Measurements from ENCODE around the gene ASB1.

The ASB1 gene

DNA sequence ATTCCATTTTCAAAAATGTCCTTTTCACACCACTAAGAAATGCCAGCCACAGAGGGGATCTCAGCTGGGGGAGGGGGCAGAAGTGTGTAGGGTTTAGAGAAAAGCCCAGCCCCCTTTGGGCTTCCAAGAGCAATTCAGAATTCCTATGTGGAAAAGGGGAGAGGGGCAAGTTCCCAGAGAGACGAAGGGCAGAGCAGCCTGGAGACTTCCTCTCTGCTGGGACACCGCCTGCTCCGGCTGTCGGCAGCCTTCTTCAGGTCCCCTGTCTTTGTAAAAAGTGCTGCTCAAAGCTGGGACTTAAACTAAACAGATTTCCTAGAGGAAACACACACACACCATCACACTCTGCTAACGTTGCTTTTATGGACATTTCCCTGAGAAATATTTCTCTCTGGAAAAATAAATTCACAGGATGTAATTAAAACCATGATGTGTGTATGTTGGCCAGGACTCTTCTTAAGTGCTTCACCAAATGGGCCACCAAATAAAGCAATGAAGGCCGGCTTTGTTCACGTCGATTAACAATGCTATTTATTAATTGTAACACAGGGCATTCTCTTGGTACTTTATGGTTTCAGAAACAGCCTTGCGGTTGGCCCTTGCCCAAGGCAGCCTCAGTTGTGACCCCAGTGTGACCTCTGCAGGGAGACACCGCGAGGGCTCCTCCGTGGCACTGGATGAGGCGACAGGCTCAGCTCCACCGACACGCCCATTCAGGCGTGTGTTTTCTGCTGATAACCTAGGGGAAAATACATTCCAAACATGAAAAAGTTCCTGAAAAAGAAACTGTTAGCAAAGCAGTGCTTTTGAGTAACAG, 5.6 kb upstream of the ASB1 start:
- Histone ChIP-seq H3K27ac (ENCODE audit: low read depth, low read length) (no peak overlapping the region), H3K4me3 (ENCODE audit: insufficient read depth, low read length, poor library complexity, severe bottlenecking) (no peak overlapping the region), H3K9ac (ENCODE audit: low read length) (no peak overlapping the region), H3F3A (ENCODE audit: insufficient read depth) (0 out of 2 replicates have a peak, but pooled peaks cover 3% of the 10 kb centered on the region), H2AFZ (ENCODE audit: low read depth, low read length, severe bottlenecking) (no peak overlapping the region), H3K9me2 (replicated peaks; ENCODE audit: insufficient read depth, low read length) (no peaks in the 10 kb centered on the region), H3K9me3 (ENCODE audit: insufficient read depth, low read length) (peaks cover 7% of the 10 kb centered on the region; the same call in 1 of the 2 replicates), H4K20me1 (ENCODE audit: low read depth, low read length) (no peaks in the 10 kb centered on the region), H3K4me2 (ENCODE audit: low read depth, low read length, poor library complexity, severe bottlenecking) (no peak overlapping the region), H3K79me2 (ENCODE audit: insufficient read depth, low read length) (no peaks in the 10 kb centered on the region), H3K36me3 (ENCODE audit: low read length) (no peaks in the 10 kb centered on the region), H3K27me3 (ENCODE audit: low read length) (no peaks in the 10 kb centered on the region)
- TF ChIP-seq, protein P1, sequence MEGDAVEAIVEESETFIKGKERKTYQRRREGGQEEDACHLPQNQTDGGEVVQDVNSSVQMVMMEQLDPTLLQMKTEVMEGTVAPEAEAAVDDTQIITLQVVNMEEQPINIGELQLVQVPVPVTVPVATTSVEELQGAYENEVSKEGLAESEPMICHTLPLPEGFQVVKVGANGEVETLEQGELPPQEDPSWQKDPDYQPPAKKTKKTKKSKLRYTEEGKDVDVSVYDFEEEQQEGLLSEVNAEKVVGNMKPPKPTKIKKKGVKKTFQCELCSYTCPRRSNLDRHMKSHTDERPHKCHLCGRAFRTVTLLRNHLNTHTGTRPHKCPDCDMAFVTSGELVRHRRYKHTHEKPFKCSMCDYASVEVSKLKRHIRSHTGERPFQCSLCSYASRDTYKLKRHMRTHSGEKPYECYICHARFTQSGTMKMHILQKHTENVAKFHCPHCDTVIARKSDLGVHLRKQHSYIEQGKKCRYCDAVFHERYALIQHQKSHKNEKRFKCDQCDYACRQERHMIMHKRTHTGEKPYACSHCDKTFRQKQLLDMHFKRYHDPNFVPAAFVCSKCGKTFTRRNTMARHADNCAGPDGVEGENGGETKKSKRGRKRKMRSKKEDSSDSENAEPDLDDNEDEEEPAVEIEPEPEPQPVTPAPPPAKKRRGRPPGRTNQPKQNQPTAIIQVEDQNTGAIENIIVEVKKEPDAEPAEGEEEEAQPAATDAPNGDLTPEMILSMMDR (IDR thresholded peaks at IDR 0.05; ENCODE audit: insufficient read depth, low read length, poor library complexity, severe bottlenecking), result no peak
- no peak for TF ChIP-seq EZH2phosphoT487 (conservative IDR thresholded peaks at IDR 0.05; ENCODE audit: low read length)

DNA sequence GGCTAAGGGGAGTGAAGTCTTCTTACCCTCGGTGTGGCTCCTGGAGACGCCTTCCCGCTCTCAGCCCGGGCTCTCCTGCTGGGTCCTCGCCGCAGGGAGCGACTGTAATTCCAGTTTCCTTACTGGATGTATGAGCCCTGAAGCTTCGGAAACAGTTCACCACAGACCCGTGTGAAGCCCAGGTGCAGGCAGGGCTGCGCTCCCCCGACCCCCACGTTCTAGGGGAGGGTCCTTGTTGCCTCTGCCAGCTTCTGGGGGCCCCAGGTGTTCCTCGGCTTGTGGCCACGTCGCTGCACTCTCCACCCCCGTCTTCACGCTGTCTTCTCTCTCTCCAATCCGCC, 5.1 kb upstream of the ASB1 start:
- Histone ChIP-seq H3K4me3 (ENCODE audit: insufficient read depth, low read length, poor library complexity, severe bottlenecking) (no peak overlapping the region), H2AFZ (ENCODE audit: low read depth, low read length, severe bottlenecking) (no peak overlapping the region), H3K79me2 (ENCODE audit: insufficient read depth, low read length) (no peaks in the 10 kb centered on the region), H3K27me3 (ENCODE audit: low read length) (no peaks in the 10 kb centered on the region), H3K9ac (ENCODE audit: low read length) (no peak overlapping the region), H3K9me3 (ENCODE audit: insufficient read depth, low read length) (peaks cover 1% of the 10 kb centered on the region; the same call in 1 of the 2 replicates), H3K4me2 (ENCODE audit: low read depth, low read length, poor library complexity, severe bottlenecking) (no peak overlapping the region), H3K27ac (ENCODE audit: low read depth, low read length) (no peak overlapping the region), H4K20me1 (ENCODE audit: low read depth, low read length) (no peaks in the 10 kb centered on the region), H3K9me2 (replicated peaks; ENCODE audit: insufficient read depth, low read length) (no peaks in the 10 kb centered on the region), H3F3A (ENCODE audit: insufficient read depth) (0 out of 2 replicates have a peak, but pooled peaks cover 3% of the 10 kb centered on the region), H3K36me3 (ENCODE audit: low read length) (no peaks in the 10 kb centered on the region)
- TF ChIP-seq, protein P1 (IDR thresholded peaks at IDR 0.05; ENCODE audit: insufficient read depth, low read length, poor library complexity, severe bottlenecking), result no peak

DNA sequence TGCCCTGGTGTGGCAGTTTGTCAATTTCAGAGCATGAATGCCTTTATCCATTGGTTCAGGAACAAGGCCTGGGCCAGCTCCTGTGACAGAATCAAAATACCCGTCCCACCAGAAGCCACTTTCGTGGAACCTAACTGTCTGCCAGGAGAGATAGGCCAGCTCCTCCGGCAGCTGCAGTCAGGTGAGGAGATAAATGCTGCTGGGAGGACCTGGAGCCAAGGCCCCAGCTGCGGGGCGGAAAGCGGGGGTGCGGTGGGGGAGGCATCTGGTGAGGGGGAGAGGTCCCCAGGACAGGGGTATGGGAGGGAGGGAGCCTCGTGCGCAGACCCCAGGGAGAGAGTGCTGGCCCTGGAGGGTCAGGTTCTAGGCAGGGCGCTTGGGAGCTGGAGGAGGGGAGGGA, 4.4 kb upstream of the ASB1 start:
- Histone ChIP-seq H3K4me2 (ENCODE audit: low read depth, low read length, poor library complexity, severe bottlenecking) (no peak overlapping the region), H2AFZ (ENCODE audit: low read depth, low read length, severe bottlenecking) (no peak overlapping the region), H3K9ac (ENCODE audit: low read length) (no peak overlapping the region), H3K27me3 (ENCODE audit: low read length) (no peaks in the 10 kb centered on the region), H3K27ac (ENCODE audit: low read depth, low read length) (no peak overlapping the region), H3K9me2 (replicated peaks; ENCODE audit: insufficient read depth, low read length) (no peaks in the 10 kb centered on the region), H4K20me1 (ENCODE audit: low read depth, low read length) (no peaks in the 10 kb centered on the region), H3K4me3 (ENCODE audit: insufficient read depth, low read length, poor library complexity, severe bottlenecking) (no peak overlapping the region), H3F3A (ENCODE audit: insufficient read depth) (0 out of 2 replicates have a peak, but pooled peaks cover 3% of the 10 kb centered on the region), H3K36me3 (ENCODE audit: low read length) (no peaks in the 10 kb centered on the region), H3K9me3 (ENCODE audit: insufficient read depth, low read length) (no peaks in the 10 kb centered on the region), H3K79me2 (ENCODE audit: insufficient read depth, low read length) (peaks cover 4% of the 10 kb centered on the region)
- TF ChIP-seq, protein P1 (IDR thresholded peaks at IDR 0.05; ENCODE audit: insufficient read depth, low read length, poor library complexity, severe bottlenecking), result no peak
- no peak for TF ChIP-seq EZH2phosphoT487 (conservative IDR thresholded peaks at IDR 0.05; ENCODE audit: low read length)

All from SU-DHL-6 (cell line).